ENCODE results near the gene ORM2. TPM values are rescaled to one million over a fixed set of nuclear protein-coding genes. Genes with fewer than 3 reads are reported as not detected.
A peak's percentile ranks its signal among the peaks of the same experiment; 100 is the strongest.

The ORM2 gene
- total RNA-seq, 1 experiment from 2014 or later, result not detected

- DNase-seq (ENCODE audit: extremely low read depth, low read depth), result no peak
Observed at GRCh38 chr9:114367772-114368569, 38.3 kb downstream of the ORM2 start.

GRCh38 chr9:114369216-114370130 lies 39.8 kb downstream of the ORM2 start:
- DNase-seq (ENCODE audit: extremely low read depth, low read depth), result peak; percentile 23

DNA sequence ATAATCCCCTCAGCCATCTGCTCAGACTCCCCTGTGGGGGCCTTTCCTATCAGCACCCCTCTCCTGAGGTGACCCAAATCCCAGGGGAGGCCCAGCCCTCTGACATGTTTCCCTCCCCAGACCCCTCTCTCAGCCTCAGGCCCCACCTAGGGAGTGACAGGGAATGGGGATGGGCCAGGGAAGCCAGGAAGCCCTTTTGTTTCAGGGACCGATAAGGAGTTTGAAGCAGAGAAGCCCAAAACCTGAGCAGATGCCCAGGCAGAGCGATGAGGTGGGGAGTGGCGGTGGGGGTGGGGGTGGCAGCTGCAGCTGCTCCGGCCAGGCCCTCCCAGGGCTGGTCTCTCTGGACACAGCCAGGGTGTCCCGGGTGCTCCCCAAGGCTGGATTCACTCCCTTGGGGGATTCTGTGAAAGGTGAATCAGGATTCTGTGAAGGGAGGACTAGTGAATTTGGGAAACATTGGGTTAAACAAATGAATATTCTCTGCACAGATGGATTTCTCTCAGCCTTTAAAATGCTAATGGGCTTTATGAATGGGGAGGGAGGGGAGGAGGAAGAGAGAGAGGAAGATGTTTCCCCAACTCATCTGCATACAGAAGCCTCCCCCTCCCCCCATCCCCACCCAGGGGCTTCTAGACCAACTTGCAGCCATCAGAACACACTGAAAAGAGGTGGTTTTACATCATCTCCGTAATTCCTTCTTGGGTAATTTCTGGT lies 40.7 kb downstream of the ORM2 start:
- no peak for DNase-seq (ENCODE audit: extremely low read depth, low read depth)

GRCh38 chr9:114370968-114371320 lies 41.3 kb downstream of the ORM2 start:
- no peak for DNase-seq (ENCODE audit: extremely low read depth, low read depth)

GRCh38 chr9:114371343-114371944 lies 41.8 kb downstream of the ORM2 start:
- DNase-seq (ENCODE audit: extremely low read depth, low read depth), result no peak

- no peak for DNase-seq (ENCODE audit: extremely low read depth, low read depth)
Observed at GRCh38 chr9:114371973-114372917, 42.6 kb downstream of the ORM2 start.

DNA sequence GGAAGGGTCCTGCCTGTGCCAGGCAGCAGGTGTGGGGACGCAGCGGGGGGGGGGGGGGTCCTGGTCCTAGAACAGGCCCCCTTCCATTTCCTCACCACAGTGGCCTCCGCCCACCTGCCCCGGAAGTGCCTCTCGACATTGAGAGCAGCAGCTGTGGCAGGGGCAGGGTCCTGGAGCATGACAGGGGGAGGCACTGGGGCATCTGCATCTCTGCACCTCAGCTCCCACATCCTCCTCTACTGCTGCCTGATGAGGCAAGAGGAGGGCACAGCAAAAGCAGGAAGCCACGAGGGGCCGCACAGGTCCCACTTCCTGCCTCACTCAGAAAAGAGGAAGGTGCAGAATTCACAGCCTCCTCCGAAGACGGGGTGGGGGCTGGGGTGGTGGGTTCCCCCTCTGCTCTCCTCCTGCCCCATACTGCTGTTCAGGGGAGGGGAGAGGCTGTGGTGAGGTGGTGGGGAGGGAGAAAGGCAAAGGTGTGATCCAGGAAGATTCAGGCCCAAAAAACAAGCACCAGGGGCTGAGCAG lies 43.3 kb downstream of the ORM2 start:
- no peak for DNase-seq (ENCODE audit: extremely low read depth, low read depth)

DNA sequence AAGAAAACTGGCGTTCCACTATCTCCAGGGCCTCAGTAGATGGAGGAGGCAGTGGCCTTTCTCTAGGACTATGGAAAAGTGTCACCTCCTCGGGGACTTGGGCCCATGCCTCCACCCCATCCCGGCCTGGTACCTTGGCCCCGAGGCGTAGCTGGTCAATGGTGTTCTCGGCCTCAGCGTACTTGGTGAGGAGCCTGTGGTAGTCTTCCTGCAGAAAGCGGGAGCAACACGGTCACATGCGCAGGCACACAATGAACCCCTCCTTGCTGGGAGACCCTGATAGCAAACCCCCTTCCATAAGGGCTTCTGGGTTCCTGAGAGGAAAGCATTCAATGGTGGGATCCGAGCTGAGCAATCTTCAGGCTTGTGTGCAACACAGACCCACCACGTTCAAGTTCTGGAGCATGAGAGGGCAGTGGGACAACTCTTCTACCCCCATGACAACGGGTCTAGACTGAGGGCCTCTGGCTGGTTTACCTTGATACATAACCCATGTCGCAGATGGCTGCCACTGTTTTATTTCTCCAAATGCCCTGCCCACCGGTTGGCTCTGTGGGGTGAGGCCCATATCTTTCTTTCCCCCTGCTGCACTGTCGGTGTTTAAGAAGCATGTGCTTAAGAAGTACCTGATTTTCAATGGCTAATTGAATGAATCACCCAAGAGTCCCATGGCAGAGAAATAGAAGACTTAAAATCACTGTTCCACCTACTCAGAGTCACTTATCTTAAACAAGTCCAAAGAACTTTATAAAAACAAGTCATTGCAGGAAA lies 44.5 kb downstream of the ORM2 start:
- no peak for DNase-seq (ENCODE audit: extremely low read depth, low read depth)

GRCh38 chr9:114374936-114375335 lies 45.3 kb downstream of the ORM2 start:
- DNase-seq (ENCODE audit: extremely low read depth, low read depth), result no peak

- DNase-seq (ENCODE audit: extremely low read depth, low read depth), result no peak
Observed at GRCh38 chr9:114375386-114376175, 45.9 kb downstream of the ORM2 start.

DNA sequence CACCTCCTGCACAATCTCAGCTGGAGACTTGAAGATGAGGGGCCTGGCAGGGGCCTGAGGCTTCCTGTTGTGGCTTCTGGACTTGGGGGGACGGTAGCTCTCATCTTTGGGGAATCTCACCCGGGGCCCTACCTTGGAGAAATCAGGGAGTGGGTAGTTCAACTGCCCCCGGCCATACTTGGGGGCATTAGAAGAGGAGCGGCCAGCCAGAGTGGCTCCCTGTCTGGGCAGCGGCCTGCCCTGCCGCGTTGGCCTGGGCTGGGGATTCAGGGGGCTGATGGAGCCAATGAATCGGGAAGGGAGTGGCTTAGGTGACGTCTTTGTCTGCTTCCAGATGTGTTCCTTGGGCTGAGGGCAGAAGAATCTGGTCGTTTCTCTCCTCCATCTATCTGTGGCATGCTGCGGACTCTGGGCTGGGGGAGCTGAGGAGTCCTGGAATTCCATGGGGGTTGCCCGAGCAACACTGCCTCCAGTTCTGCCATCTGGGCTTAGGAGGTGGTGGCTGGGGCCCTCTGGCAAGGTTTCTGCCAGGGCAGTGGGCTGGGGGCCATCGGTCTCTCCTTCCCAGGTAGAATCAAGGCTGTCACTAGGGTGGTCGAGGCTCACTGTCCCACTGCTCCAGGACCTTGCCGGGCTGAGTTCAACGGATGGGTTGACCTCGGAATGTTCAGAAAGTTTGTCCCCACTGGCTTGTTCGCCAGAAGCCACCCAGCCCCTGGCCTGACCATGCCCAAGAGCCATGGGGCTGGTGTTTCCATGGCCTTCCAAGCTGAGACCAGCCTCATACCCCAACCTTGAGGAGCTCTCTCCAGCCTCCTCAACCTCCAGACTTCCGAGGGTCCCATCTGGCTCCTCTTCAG lies 47.1 kb downstream of the ORM2 start:
- no peak for DNase-seq (ENCODE audit: extremely low read depth, low read depth)

- no peak for DNase-seq (ENCODE audit: extremely low read depth, low read depth)
Observed at GRCh38 chr9:114378016-114378415, 48.3 kb downstream of the ORM2 start.

GRCh38 chr9:114378883-114379282 lies 49.2 kb downstream of the ORM2 start:
- DNase-seq (ENCODE audit: extremely low read depth, low read depth), result no peak
